Esophagus muscularis mucosa (tissue), 4 donors: ENCODE measurements around the gene ANO6. TPM values are rescaled to one million over a fixed set of nuclear protein-coding genes. Genes with fewer than 3 reads are reported as not detected.

ENCODE experiments used
- DNase-seq: peaks from one replicate; pipeline ENCODE4 v3.0.0-alpha.2; 2017; ENCODE audit errors: extremely low spot score
- H3K27ac ChIP-seq, 4 donors: fragments of 200-600 bp; sonication (generic); replicated peaks in 1 of 4; 1 replicate in 3 of 4; 2 replicates in 1 of 4; pipeline ENCODE4 v1.5.1; 2016 to 2019; ENCODE audit warnings: mild to moderate bottlenecking in 1 of 4
- H3K27me3 ChIP-seq, 4 donors: fragments of 200-600 bp; sonication (generic); one replicate each; pipeline versions ENCODE4 v1.5.1 to v1.6.0; 2016 to 2019
- H3K36me3 ChIP-seq, 4 donors: fragments of 200-600 bp; sonication (generic); one replicate each; pipeline ENCODE4 v1.5.1; 2016 to 2019
- H3K4me1 ChIP-seq, 4 donors: fragments of 200-600 bp; sonication (generic); one replicate each; pipeline ENCODE4 v1.5.1; 2016 to 2019
- H3K4me3 ChIP-seq, 4 donors: fragments of 200-600 bp; sonication (generic); 1 replicate in 2 of 4; 2 replicates in 2 of 4; pipeline ENCODE4 v1.5.1; 2016 to 2019; ENCODE audit warnings: mild to moderate bottlenecking in 4 of 4, moderate library complexity in 1 of 4
- H3K9me3 ChIP-seq, 4 donors: fragments of 200-600 bp; sonication (generic); 1 replicate in 3 of 4; 2 replicates in 1 of 4; pipeline ENCODE4 v1.5.1; 2016 to 2019
- CTCF ChIP-seq, 3 experiments: fragments of 200-600 bp in 2 of 3; fragments of 450-650 bp in 1 of 3; sonication (generic) in 2 of 3; IDR thresholded peaks; one replicate each; pipeline ENCODE4 v1.5.1; 2017 to 2019; ENCODE audit warnings: antibody characterized with exemption in 3 of 3, mild to moderate bottlenecking in 2 of 3, moderate library complexity in 1 of 3
- EP300 ChIP-seq: sonication (generic); formaldehyde crosslinking; IDR thresholded peaks from one replicate; pipeline ENCODE4 v1.6.1; 2017; ENCODE audit warnings: antibody characterized with exemption
- POLR2A ChIP-seq: fragments of 450-650 bp; IDR thresholded peaks from one replicate; pipeline ENCODE4 v1.6.1; 2017; ENCODE audit warnings: antibody characterized with exemption, moderate library complexity, mild to moderate bottlenecking, low read depth
- POLR2AphosphoS5 ChIP-seq, 2 donors: sonication (generic); formaldehyde crosslinking; IDR thresholded peaks; one replicate each; pipeline ENCODE4 v1.6.1; 2017; ENCODE audit warnings: antibody characterized with exemption in 2 of 2
- WGBS: methylation state at CpG from one replicate; pipeline ENCODE4 v1.1.5; 2018; 5-methylcytosine and 5-hydroxymethylcytosine counted together
- intact Hi-C: fragments of 100-400 bp; cut with DNase I; formaldehyde crosslinking; loops from one replicate; pipeline ENCODE4 v1.15.1; 2023
- total RNA-seq, 4 donors: library from RNA; depleted of rRNA; stranded (reverse); fragments of >200 nt; gene quantifications; one replicate each; pipeline versions ENCODE4 v1.1.0 to v1.2.1, GENCODE V29; 2016

The ANO6 gene
- total RNA-seq, 4 donors from 2014 or later, result 141 to 208 (median 166) TPM

GRCh38 chr12:45184147-45184963, 31.5 kb upstream of the ANO6 start:
- intact Hi-C loops, result no loop called here
- Histone ChIP-seq H3K4me1 (no peaks in the 10 kb centered on the region), H3K4me3 (no peak overlapping the region), H3K27me3 (no peaks in the 10 kb centered on the region), H3K27ac (no peak overlapping the region), H3K9me3 (peaks cover 0 to 4% (median 2%) of the 10 kb centered on the region in 4 donors), H3K36me3 (no peaks in the 10 kb centered on the region)
- TF ChIP-seq POLR2AphosphoS5 (IDR thresholded peaks at IDR 0.05) (no peak), EP300 (no peak), CTCF (IDR thresholded peaks at IDR 0.05) (no peak), POLR2A (no peak)
- DNase-seq, result no peak
- WGBS, result 73% methylated on average over 6 of the region's 6 CpGs

GRCh38 chr12:45186762-45187161, 29.1 kb upstream of the ANO6 start:
- Histone ChIP-seq H3K27me3 (no peaks in the 10 kb centered on the region), H3K4me1 (peaks cover 0 to 4% (median 2%) of the 10 kb centered on the region in 4 donors), H3K4me3 (no peak overlapping the region), H3K9me3 (no peaks in the 10 kb centered on the region), H3K27ac (no peak overlapping the region), H3K36me3 (no peaks in the 10 kb centered on the region)
- 93% methylated on average over 2 of the region's 2 CpGs for WGBS
- TF ChIP-seq EP300 (no peak), POLR2A (no peak), POLR2AphosphoS5 (IDR thresholded peaks at IDR 0.05) (no peak), CTCF (IDR thresholded peaks at IDR 0.05) (no peak)
- intact Hi-C loops, result no loop called here
- no peak for DNase-seq

DNA sequence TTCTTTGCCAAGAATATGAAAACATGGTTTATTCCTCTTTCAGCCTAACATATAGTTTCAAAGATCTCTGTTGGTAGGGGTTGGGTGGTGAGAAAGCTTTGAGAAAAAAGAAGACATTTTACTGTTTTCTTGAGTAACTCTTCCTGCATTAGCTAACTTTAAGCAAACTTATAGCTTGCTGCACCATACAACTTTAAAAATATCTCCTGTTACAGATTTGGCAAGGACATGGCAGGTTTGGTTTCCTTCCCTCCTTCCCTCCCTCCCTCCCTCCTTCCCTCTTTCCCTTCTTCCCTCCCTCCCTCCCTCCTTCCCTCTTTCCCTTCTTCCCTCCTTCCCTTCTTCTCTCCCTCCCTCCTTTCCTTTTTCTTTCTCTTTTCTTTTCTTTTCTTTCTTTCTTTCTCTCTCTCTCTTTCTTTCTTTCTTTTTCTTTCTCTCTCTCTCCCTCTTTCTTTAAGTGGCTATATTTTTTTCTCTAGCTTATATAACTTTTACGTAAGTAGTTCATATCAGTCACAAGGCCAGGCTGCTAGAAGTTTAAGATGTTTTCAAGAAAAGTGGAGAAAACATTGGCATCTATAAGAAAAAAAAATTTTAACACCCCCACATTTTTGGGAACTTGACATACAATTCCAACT, 26.0 kb upstream of the ANO6 start:
- intact Hi-C loops, result no loop called here
- 89% methylated on average over 1 of the region's 1 CpG for WGBS
- Histone ChIP-seq H3K4me3 (no peak overlapping the region), H3K9me3 (no peaks in the 10 kb centered on the region), H3K27me3 (no peaks in the 10 kb centered on the region), H3K4me1 (peaks cover 0 to 12% (median 10%) of the 10 kb centered on the region in 4 donors), H3K27ac (no peak overlapping the region), H3K36me3 (no peaks in the 10 kb centered on the region)
- no peak for TF ChIP-seq POLR2A
- no peak for TF ChIP-seq POLR2AphosphoS5 (IDR thresholded peaks at IDR 0.05)
- TF ChIP-seq CTCF (IDR thresholded peaks at IDR 0.05), result no peak
- no peak for TF ChIP-seq EP300
- no peak for DNase-seq

DNA sequence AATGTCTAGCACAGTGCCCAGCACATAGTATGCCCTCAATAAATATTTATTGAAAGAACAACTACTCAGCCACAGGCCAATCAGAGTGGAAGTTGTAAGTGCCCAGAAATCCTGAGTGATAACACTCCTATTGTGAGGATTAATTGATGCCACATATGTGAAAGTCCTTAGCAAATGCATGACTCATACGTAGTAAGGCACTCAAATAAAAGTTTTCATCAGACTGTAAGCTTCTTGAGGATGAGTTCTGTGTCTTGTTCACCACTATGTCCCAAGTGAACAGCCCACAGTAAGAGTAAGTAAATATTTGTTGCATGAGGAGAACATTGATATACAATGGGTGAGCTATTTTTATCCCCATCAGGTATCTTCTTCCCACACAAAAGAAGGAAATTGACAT, 24.7 kb upstream of the ANO6 start:
- intact Hi-C loops, result no loop called here
- H3K4me1 ChIP-seq, result peaks cover 0 to 12% (median 10%) of the 10 kb centered on the region in 4 donors
- H3K36me3 ChIP-seq, result no peaks in the 10 kb centered on the region
- H3K4me3 ChIP-seq, result no peak overlapping the region
- no peaks in the 10 kb centered on the region for H3K9me3 ChIP-seq
- TF ChIP-seq POLR2AphosphoS5 (IDR thresholded peaks at IDR 0.05), result no peak
- TF ChIP-seq CTCF (IDR thresholded peaks at IDR 0.05), result no peak
- no peak for TF ChIP-seq POLR2A
- TF ChIP-seq EP300, result no peak
- DNase-seq, result no peak
- no peak overlapping the region for H3K27ac ChIP-seq
- 96% methylated on average over 1 of the region's 1 CpG for WGBS
- H3K27me3 ChIP-seq, result no peaks in the 10 kb centered on the region
